NCI-H2029 (cell line): ENCODE results near the gene PSMG4.

Experiments
- DNase-seq: peaks from one replicate; lab custom pipeline; 2025; lab: John Stamatoyannopoulos, UW

The PSMG4 gene

GRCh38 chr6:3251462-3252314 lies 7.1 kb upstream of the PSMG4 start:
- peak; percentile 90 for DNase-seq

- DNase-seq: no peak
Measured at GRCh38 chr6:3252369-3252768, 6.4 kb upstream of the PSMG4 start.

- DNase-seq: no peak
Measured at GRCh38 chr6:3252861-3253596, 5.7 kb upstream of the PSMG4 start.

- no peak for DNase-seq
Measured at GRCh38 chr6:3253597-3253961, 5.2 kb upstream of the PSMG4 start.

- no peak for DNase-seq
Measured at GRCh38 chr6:3258201-3258600, 546 bp upstream of the PSMG4 start.

- DNase-seq: peak; percentile 55
Measured at GRCh38 chr6:3259491-3259958, 778 bp downstream of the PSMG4 start.

- DNase-seq: no peak
Measured at GRCh38 chr6:3260296-3260695, 1.5 kb downstream of the PSMG4 start.

GRCh38 chr6:3260772-3261517 lies 2.2 kb downstream of the PSMG4 start:
- DNase-seq: no peak

GRCh38 chr6:3261518-3261820 lies 2.7 kb downstream of the PSMG4 start:
- DNase-seq: no peak

GRCh38 chr6:3261921-3262320 lies 3.2 kb downstream of the PSMG4 start:
- no peak for DNase-seq

- DNase-seq: no peak
Measured at GRCh38 chr6:3263096-3263495, 4.3 kb downstream of the PSMG4 start.

GRCh38 chr6:3264356-3264755 lies 5.6 kb downstream of the PSMG4 start:
- DNase-seq: no peak

- DNase-seq: no peak
Measured at GRCh38 chr6:3265671-3266070, 6.9 kb downstream of the PSMG4 start.

- DNase-seq: no peak
Measured at GRCh38 chr6:3266170-3266569, 7.4 kb downstream of the PSMG4 start.

GRCh38 chr6:3267162-3267561 lies 8.4 kb downstream of the PSMG4 start:
- no peak for DNase-seq

- no peak for DNase-seq
Measured at GRCh38 chr6:3268680-3269079, 9.9 kb downstream of the PSMG4 start.

GRCh38 chr6:3269281-3269975 lies 10.7 kb downstream of the PSMG4 start:
- DNase-seq: no peak

GRCh38 chr6:3270258-3270657 lies 11.5 kb downstream of the PSMG4 start:
- DNase-seq: no peak

- no peak for DNase-seq
Measured at GRCh38 chr6:3271756-3272155, 13.0 kb downstream of the PSMG4 start.

- no peak for DNase-seq
Measured at GRCh38 chr6:3272911-3273547, 14.3 kb downstream of the PSMG4 start.

GRCh38 chr6:3273707-3274521 lies 15.2 kb downstream of the PSMG4 start:
- no peak for DNase-seq
